Measurements from ENCODE around the gene DCST2. TPM values are rescaled to one million over a fixed set of nuclear protein-coding genes. Genes with fewer than 3 reads are reported as not detected.
"Not testable (repeated sequence)": the region's sequence is repeated elsewhere in the genome, so short reads cannot be mapped to it uniquely, and the experiment has no call there.

The DCST2 gene
- total RNA-seq, 4 donors from 2014 or later = 0.35 to 0.54 TPM; not detected in 2

DNA sequence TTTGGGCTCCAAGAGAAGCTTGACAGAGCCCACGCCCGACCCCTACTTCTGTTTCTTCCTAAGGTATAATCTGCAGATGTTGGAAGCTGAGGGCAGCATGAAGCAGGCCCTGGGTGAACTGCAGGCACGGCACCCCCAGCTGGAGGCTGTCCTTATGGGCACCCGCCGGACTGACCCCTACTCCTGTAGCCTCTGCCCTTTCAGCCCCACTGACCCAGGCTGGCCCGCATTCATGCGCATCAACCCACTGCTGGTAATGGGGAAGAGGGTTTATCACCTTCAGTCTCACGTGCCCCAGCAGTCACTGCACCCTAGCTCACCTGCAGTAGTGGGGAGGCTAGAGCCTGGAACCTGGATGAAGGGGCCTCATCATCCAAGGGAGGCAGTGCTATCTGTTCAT lies 43.3 kb downstream of the DCST2 start:
- H3K36me3 ChIP-seq = peaks cover 0 to 73% of the 10 kb centered on the region in 2 donors
- H3K27me3 ChIP-seq = no peaks in the 10 kb centered on the region
- peaks cover 0 to 25% (median 0%) of the 10 kb centered on the region in 3 donors for H3K4me1 ChIP-seq
- ATAC-seq = no peak
- H3K9me3 ChIP-seq = no peaks in the 10 kb centered on the region
- WGBS, 2 donors (ENCODE audit: low coverage in 1 of 2) = 89% methylated on average over 3 of the region's 8 CpGs; no CpG with 5 or more reads in 1 of the 2 donors
- H3K27ac ChIP-seq = no peak overlapping the region
- no peak for TF ChIP-seq EP300 (IDR thresholded peaks at IDR 0.05)
- TF ChIP-seq POLR2AphosphoS5 (IDR thresholded peaks at IDR 0.05) = no peak
- TF ChIP-seq, protein P1, sequence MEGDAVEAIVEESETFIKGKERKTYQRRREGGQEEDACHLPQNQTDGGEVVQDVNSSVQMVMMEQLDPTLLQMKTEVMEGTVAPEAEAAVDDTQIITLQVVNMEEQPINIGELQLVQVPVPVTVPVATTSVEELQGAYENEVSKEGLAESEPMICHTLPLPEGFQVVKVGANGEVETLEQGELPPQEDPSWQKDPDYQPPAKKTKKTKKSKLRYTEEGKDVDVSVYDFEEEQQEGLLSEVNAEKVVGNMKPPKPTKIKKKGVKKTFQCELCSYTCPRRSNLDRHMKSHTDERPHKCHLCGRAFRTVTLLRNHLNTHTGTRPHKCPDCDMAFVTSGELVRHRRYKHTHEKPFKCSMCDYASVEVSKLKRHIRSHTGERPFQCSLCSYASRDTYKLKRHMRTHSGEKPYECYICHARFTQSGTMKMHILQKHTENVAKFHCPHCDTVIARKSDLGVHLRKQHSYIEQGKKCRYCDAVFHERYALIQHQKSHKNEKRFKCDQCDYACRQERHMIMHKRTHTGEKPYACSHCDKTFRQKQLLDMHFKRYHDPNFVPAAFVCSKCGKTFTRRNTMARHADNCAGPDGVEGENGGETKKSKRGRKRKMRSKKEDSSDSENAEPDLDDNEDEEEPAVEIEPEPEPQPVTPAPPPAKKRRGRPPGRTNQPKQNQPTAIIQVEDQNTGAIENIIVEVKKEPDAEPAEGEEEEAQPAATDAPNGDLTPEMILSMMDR (IDR thresholded peaks at IDR 0.05) = no peak
- no peak for TF ChIP-seq POLR2A (IDR thresholded peaks at IDR 0.05)
- H3K4me3 ChIP-seq = no peak overlapping the region

DNA sequence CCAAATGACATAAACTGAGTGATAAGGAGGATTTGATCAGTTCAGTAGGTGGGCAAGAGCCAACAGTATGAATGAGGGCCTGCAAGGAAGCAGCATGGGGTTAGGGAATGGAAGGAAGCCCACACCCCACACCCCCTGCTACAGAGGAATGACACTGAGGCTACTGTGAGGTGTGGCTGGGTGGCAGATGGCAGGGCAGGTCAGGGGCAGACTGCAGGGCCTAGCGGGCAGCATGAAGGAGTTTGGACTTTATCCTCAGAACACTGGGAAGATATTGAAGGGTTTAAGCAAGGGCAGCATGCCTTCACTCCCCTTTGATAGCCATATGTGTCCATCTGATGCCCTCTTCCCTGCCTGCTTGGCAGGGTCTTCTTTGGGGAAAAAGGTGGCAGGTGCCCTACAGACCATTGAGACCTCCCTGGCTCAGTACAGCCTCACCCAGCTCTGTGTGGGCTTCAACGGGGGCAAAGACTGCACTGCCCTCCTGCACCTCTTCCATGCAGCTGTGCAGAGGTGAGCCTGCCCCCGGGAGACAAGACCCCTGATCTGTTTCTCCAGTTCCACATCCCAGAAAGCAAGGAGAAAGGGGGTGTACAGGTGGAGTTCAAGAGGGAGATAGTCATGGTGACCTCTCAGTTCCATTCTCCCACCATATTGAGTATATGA lies 44.3 kb downstream of the DCST2 start:
- H3K9me3 ChIP-seq = no peaks in the 10 kb centered on the region
- H3K36me3 ChIP-seq = peaks cover 0 to 73% of the 10 kb centered on the region in 2 donors
- 70 to 100% methylated on average over 1 of the region's 3 CpGs for WGBS, 2 donors (ENCODE audit: low coverage in 1 of 2)

DNA sequence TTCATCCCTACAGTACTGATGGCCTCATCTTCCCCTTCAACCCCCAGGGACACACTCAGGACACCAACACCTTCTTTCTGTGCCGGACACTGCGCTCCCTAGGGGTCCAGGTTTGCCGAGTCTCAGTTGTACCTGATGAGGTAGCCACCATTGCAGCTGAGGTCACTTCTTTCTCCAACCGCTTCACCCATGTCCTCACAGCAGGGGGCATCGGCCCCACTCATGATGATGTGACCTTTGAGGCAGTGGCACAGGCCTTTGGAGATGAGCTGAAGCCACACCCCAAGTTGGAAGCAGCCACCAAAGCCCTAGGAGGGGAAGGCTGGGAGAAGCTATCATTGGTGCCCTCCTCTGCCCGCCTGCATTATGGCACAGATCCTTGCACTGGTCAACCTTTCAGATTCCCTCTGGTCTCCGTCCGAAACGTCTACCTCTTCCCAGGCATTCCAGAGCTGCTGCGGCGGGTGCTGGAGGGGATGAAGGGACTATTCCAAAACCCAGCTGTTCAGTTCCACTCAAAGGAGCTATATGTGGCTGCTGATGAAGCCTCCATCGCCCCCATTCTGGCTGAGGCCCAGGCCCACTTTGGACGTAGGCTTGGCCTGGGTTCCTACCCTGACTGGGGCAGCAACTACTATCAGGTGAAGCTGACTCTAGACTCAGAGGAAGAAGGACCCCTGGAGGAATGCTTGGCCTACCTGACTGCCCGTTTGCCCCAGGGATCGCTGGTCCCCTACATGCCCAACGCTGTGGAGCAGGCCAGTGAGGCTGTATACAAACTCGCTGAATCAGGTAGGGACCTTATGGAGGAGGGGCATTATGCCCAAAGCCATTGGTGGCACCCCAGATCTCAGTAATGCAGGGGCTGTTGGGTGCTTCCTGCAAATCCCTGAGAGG lies 45.3 kb downstream of the DCST2 start:
- peaks cover 0 to 38% (median 6%) of the 10 kb centered on the region in 3 donors for H3K4me1 ChIP-seq
- no peak for ATAC-seq
- H3K27ac ChIP-seq = no peak overlapping the region
- TF ChIP-seq EP300 (IDR thresholded peaks at IDR 0.05) (no peak), POLR2AphosphoS5 (IDR thresholded peaks at IDR 0.05) (no peak), POLR2A (IDR thresholded peaks at IDR 0.05) (no peak)
- TF ChIP-seq, protein P1 (IDR thresholded peaks at IDR 0.05) = no peak
- H3K4me3 ChIP-seq = no peak overlapping the region
- peaks cover 0 to 73% of the 10 kb centered on the region in 2 donors for H3K36me3 ChIP-seq
- no peaks in the 10 kb centered on the region for H3K27me3 ChIP-seq
- 58 to 77% methylated on average over 2 to 6 of the region's 17 CpGs for WGBS, 2 donors (ENCODE audit: low coverage in 1 of 2)
- no peaks in the 10 kb centered on the region for H3K9me3 ChIP-seq

More for the DNA sequence above, 44.3 kb downstream of the DCST2 start:
- Histone ChIP-seq H3K27ac (no peak overlapping the region), H3K4me3 (no peak overlapping the region), H3K27me3 (no peaks in the 10 kb centered on the region), H3K4me1 (peaks cover 0 to 28% (median 0%) of the 10 kb centered on the region in 3 donors)
- ATAC-seq = no peak
- TF ChIP-seq EP300 (IDR thresholded peaks at IDR 0.05) (no peak), POLR2AphosphoS5 (IDR thresholded peaks at IDR 0.05) (no peak), POLR2A (IDR thresholded peaks at IDR 0.05) (no peak)
- TF ChIP-seq, protein P1 (IDR thresholded peaks at IDR 0.05) = no peak

DNA sequence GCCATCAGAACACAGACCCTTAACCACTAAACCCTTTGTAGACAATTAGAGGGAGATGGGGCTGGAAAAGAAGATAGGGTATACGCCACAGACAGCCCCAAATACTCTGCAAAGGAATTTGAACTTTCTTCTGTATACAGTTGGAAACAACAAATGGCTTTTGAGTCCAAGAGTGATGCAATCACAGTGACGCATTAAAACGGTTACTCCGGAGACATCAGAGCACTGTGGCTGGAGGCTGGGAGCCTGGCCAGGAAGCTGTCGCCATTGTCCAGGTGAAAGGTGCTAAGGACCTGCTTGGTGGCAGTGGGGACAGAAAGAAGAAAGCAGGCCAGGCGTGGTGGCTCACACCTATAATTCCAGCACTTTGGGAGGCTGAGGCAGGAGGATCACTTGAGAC lies 46.3 kb downstream of the DCST2 start:
- Histone ChIP-seq H3K27ac (no peak overlapping the region), H3K27me3 (no peaks in the 10 kb centered on the region), H3K4me3 (no peak overlapping the region), H3K4me1 (peaks cover 0 to 45% (median 10%) of the 10 kb centered on the region in 3 donors), H3K36me3 (peaks cover 0 to 63% of the 10 kb centered on the region in 2 donors), H3K9me3 (no peaks in the 10 kb centered on the region)
- TF ChIP-seq POLR2AphosphoS5 (IDR thresholded peaks at IDR 0.05) (no peak), POLR2A (IDR thresholded peaks at IDR 0.05) (no peak), EP300 (IDR thresholded peaks at IDR 0.05) (no peak)
- TF ChIP-seq, protein P1 (IDR thresholded peaks at IDR 0.05) = no peak
- no peak for ATAC-seq
- 93% methylated on average over 3 of the region's 6 CpGs; no CpG with 5 or more reads in 1 of the 2 donors for WGBS, 2 donors (ENCODE audit: low coverage in 1 of 2)

DNA sequence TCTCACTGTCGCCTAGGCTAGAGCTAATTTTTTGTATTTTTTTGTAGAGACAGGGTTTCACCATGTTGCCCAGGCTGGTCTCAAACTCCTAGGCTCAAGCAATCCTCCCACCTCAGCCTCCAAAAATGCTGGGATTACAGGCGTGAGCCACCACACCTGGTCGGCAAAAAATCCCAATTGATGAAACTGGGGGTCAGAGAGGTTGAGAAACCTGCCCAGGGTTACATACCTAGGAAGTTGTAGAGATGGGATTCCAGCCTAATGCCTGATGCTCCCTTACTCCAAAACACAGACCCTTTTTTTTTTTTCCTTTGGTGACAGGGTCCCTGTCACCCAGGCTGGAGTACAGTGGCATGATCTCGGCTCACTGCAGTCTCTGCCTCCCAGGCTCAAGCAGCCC lies 46.8 kb downstream of the DCST2 start:
- Histone ChIP-seq H3K36me3 (peaks cover 0 to 59% of the 10 kb centered on the region in 2 donors), H3K4me1 (peaks cover 0 to 49% (median 11%) of the 10 kb centered on the region in 3 donors)
- H3K4me3 ChIP-seq, H3K27ac ChIP-seq, H3K27me3 ChIP-seq, H3K9me3 ChIP-seq, ATAC-seq: not testable (repeated sequence)
- WGBS, 2 donors (ENCODE audit: low coverage in 1 of 2) = 40 to 60% methylated on average over 1 to 2 of the region's 4 CpGs
